HFF-Myc (cell line): ENCODE data around the gene ACACB.

Experiments
- DNase-seq: peaks from one replicate; pipeline ENCODE4 v3.0.0-alpha.2; 2011; ENCODE audit warnings: low read depth; ENCODE audit errors: extremely low read depth
- H3K4me3 ChIP-seq: replicated peaks from 2 replicates; pipeline ENCODE4 v1.5.1; 2011; ENCODE audit warnings: low read depth, mild to moderate bottlenecking, control low read depth, low read length
- TF ChIP-seq, protein P1 (sequence below): IDR thresholded peaks from 2 replicates; pipeline ENCODE4 v1.5.1; 2012; ENCODE audit warnings: mild to moderate bottlenecking, low read depth, low read length, control low read depth; ENCODE audit errors: missing control alignments

Gene ACACB

DNA sequence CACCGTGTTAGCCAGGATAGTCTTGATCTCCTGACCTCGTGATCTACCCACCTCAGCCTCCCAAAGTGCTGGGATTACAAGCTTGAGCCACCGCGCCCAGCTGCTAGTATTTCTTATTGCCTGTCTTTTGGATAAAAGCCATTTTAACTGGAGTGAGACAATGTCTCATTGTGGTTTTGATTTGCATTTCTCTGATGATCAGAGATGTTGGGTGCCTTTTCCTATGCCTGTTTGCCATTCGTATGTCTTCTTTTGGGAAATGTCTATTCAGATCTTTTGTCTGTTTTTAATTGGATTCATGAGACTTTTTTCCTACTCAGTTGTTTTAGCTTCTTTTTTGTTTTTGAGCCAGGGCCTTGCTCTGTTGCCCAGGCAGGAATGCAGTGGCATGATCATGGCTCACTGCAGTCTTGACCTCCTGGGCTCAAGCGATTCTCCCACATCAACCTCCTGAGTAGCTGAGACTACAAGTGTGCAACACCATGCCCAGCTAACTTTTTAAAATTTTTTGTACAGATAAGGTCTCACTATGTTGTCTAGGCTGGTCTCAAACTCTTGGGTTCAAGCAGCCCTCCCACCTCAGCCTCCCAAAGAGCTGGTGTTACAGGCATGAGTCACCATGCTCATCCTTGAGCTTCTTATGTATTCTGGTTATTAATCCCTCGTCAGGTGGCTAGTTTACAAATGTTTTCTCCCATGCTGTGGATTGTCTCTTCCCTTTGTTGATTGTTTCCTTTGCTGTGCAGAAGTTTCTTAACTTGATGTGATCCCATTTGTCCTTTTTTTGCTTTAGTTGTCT lies 65.9 kb downstream of the ACACB start:
- TF ChIP-seq, protein P1, sequence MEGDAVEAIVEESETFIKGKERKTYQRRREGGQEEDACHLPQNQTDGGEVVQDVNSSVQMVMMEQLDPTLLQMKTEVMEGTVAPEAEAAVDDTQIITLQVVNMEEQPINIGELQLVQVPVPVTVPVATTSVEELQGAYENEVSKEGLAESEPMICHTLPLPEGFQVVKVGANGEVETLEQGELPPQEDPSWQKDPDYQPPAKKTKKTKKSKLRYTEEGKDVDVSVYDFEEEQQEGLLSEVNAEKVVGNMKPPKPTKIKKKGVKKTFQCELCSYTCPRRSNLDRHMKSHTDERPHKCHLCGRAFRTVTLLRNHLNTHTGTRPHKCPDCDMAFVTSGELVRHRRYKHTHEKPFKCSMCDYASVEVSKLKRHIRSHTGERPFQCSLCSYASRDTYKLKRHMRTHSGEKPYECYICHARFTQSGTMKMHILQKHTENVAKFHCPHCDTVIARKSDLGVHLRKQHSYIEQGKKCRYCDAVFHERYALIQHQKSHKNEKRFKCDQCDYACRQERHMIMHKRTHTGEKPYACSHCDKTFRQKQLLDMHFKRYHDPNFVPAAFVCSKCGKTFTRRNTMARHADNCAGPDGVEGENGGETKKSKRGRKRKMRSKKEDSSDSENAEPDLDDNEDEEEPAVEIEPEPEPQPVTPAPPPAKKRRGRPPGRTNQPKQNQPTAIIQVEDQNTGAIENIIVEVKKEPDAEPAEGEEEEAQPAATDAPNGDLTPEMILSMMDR: no peak
- H3K4me3 ChIP-seq: no peak overlapping the region
- no peak for DNase-seq

DNA sequence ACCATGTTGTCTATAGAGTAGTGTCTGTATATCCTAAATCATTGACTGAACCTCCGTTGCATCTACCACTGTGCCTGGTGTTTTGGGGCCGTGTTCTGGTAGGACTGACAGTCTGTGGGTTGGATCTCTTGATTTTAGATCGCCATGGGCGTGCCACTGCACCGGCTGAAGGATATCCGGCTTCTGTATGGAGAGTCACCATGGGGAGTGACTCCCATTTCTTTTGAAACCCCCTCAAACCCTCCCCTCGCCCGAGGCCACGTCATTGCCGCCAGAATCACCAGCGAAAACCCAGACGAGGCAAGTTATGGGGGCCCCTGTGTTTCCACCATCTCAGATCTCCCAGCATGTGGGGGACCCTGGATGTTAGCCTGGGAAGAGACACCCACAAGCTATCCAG lies 69.1 kb downstream of the ACACB start:
- TF ChIP-seq, protein P1: no peak
- DNase-seq: no peak

DNA sequence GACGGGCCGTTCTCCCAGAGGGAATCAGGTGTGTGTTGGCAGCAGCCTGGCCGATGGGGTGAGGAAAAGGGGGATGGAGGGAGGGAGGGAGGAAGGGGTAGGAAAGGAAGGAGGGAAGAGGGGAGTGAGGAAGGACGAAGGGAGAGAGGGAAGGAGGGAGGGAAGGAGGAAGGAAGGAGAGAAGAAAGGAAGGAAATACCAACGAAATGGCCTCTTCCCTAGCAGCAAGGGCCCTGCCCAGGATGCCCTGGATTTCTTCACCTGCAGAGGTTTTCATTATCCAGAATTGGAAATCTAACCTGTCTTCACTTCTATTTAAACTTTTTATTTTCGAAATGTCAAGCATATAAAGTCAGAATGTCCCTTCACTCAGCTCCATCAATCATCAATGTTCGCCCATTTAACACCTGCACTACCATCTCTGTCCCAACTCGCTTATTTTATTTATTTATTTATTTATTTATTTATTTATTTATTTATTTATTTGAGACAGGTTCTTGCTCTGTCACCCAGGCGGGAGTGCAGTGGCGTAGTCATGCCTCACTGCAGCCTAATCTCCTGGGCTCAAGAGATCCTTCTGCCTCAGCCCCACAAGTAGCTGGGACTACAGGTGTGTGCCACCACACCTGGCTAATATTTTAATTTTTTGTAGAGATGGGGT lies 70.7 kb downstream of the ACACB start:
- H3K4me3 ChIP-seq: no peak overlapping the region
- DNase-seq: no peak
- TF ChIP-seq, protein P1: no peak

More for the DNA sequence above, 69.1 kb downstream of the ACACB start:
- no peak overlapping the region for H3K4me3 ChIP-seq

DNA sequence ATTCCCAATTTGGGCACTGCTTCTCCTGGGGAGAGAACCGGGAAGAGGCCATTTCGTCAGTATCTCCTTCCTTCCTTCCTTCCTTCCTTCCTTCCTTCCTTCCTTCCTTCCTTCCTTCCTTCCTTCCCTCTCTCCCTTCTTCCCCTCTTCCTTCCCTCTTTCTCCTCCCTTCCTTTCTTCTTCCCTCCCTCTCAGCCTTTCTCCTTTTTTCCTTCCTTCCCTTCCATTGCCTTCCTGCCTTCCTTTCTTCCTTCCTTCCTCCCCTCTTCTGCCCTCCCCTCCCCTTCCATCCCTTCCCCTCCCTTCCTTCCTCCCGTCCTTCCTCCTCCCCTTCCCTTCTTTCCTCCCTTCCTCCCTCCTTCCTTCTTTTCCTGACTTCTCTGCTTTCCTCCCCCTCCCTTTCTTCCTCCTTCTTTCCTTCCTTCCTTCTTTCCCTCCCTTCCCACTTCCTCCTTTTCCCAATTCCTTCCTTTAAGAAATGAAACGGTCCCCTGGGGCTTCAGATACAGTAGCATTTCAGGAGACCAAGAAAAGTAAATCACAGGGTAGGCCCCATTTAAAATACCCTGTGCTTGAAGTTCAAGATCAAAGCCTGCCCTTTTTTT lies 71.8 kb downstream of the ACACB start:
- DNase-seq: no peak
- no peak overlapping the region for H3K4me3 ChIP-seq
- TF ChIP-seq, protein P1: no peak

DNA sequence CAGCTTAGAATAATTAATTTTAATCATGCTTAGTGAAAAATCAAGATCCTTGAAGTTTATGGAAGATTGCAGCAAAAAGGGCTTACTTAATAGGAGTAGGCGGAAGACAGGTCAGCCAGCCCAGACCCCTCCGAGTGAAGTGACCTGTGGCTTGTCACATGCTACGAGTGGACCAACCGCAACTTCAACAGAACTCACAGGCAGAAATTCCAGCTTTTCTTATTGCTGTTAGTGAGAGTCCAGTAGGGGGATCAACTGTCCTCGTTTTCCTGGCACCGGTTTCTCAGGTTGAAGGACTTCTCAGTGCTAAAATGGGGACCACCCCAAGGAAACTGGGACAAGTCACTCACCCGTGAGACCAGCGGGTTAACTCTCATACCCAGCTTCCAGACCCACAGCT lies 72.9 kb downstream of the ACACB start:
- TF ChIP-seq, protein P1: no peak
- H3K4me3 ChIP-seq: no peak overlapping the region
- DNase-seq: no peak

DNA sequence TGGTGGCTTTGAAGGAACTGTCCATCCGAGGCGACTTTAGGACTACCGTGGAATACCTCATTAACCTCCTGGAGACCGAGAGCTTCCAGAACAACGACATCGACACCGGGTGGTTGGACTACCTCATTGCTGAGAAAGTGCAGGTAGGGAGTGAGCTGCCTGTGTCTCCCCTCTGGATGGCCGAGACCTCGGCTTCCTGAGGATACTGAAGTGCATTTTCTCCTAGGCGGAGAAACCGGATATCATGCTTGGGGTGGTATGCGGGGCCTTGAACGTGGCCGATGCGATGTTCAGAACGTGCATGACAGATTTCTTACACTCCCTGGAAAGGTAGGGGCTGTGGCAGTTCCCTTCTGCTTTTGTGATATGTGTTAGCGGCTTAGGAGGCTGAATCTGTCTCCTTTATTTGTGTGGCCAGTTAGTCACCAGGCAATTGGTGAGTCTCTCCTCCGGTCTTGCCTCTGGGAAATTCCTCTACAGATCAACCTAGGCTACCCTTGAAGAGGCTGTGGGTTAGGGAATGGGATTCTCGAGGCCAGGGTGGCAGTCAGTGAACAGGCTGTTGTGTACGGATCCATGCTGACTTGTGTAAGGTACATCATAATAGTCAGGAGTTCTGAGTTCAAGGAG lies 75.3 kb downstream of the ACACB start:
- no peak overlapping the region for H3K4me3 ChIP-seq
- TF ChIP-seq, protein P1: no peak
- DNase-seq: no peak
